ENCODE measurements around the gene ZER1. TPM values are rescaled to one million over a fixed set of nuclear protein-coding genes. Genes with fewer than 3 reads are reported as not detected.
"Not testable (repeated sequence)": the region's sequence is repeated elsewhere in the genome, so short reads cannot be mapped to it uniquely, and the experiment has no call there.

Gene ZER1
- total RNA-seq, 4 donors from 2014 or later: 16.1 to 52.0 (median 21.2) TPM

DNA sequence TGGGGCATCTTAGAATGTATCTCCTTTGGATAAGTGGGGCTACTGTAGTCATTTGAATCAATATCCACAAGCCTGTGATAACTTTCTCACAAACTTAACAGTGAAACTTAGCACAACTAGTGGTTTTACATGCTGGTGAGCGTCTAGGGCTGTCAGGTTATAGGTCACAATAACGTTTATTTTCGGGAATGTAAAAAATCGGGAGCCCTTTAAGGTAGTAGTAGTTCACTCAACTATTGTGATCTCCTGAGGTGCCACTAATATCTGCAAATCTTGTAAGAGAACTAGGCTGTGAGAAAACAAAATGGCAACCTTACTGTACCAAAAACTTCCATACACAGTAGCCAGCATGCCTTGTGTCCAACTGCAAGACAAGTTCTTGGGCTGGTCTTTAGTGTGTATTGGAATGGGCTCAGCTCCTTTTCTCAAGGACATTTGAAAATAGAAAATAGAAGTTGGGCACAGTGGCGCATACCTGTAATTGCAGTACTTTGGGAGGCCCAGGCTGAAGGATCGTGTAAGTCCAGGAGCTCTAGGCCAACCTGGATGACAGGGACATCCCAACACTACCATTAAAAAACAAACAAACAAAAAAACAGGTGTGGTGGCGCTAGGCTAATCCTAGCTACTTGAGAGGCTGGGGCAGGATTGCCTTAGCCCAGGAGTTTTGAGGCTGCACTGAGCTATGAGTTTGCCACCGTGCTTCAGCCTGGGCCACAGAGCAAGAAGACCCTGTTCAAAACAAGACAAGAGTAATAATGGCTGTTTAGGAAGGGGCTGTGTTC, 74.6 kb downstream of the ZER1 start:
- no peak for DNase-seq
- no peak overlapping the region for H3K27ac ChIP-seq
- no peak overlapping the region for H3K4me3 ChIP-seq
- no peaks in the 10 kb centered on the region for H3K36me3 ChIP-seq
- no peaks in the 10 kb centered on the region for H3K4me1 ChIP-seq
- intact Hi-C loops (cut with DNase I; ENCODE audit: low total_unique reads): no loop called here
- no peak for TF ChIP-seq POLR2A (IDR thresholded peaks at IDR 0.05)
- TF ChIP-seq, protein P1, sequence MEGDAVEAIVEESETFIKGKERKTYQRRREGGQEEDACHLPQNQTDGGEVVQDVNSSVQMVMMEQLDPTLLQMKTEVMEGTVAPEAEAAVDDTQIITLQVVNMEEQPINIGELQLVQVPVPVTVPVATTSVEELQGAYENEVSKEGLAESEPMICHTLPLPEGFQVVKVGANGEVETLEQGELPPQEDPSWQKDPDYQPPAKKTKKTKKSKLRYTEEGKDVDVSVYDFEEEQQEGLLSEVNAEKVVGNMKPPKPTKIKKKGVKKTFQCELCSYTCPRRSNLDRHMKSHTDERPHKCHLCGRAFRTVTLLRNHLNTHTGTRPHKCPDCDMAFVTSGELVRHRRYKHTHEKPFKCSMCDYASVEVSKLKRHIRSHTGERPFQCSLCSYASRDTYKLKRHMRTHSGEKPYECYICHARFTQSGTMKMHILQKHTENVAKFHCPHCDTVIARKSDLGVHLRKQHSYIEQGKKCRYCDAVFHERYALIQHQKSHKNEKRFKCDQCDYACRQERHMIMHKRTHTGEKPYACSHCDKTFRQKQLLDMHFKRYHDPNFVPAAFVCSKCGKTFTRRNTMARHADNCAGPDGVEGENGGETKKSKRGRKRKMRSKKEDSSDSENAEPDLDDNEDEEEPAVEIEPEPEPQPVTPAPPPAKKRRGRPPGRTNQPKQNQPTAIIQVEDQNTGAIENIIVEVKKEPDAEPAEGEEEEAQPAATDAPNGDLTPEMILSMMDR (IDR thresholded peaks at IDR 0.05): no peak
- no peaks in the 10 kb centered on the region for H3K27me3 ChIP-seq
- H3K9me3 ChIP-seq: no peaks in the 10 kb centered on the region

DNA sequence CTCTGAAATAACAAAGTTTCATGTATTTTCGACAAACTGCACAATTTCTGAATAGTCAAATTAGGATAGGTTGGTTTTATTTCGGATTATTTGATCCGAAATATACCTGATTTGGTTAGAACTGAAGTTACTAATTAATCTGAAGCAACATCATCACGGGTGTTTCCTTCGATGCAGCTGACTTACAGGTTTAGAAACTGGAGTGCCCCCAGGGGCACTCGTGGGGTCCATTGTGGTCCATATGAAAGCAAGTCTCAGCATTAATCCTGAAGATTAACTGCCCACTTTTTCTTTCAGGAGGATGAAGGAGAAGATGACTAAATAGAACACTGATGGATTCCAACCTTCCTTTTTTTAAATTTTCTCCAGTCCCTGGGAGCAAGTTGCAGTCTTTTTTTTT, 77.4 kb downstream of the ZER1 start:
- Histone ChIP-seq H3K4me1 (peaks cover 0 to 9% of the 10 kb centered on the region in 2 donors), H3K9me3 (no peaks in the 10 kb centered on the region), H3K4me3 (no peak overlapping the region), H3K27me3 (no peaks in the 10 kb centered on the region), H3K36me3 (no peaks in the 10 kb centered on the region), H3K27ac (no peak overlapping the region)
- DNase-seq: no peak
- TF ChIP-seq POLR2A (IDR thresholded peaks at IDR 0.05): no peak
- TF ChIP-seq, protein P1 (IDR thresholded peaks at IDR 0.05): no peak
- intact Hi-C loops (cut with DNase I; ENCODE audit: low total_unique reads): no loop called here

DNA sequence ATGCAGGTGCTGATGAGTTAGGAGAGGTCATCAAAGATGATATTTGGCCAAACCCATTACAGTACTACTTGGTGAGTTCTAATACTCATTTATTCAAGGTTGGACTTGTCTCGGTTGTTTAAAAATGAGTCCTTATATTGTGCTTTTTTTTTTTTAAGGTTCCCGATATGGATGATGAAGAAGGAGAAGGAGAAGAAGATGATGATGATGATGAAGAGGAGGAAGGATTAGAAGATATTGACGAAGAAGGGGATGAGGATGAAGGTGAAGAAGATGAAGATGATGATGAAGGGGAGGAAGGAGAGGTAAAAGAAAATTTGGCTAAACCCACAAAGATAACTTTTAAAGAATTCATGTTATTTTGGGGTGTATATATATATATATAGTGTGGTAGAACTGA, 78.0 kb downstream of the ZER1 start:
- H3K4me1 ChIP-seq; H3K36me3 ChIP-seq; intact Hi-C loops (cut with DNase I; ENCODE audit: low total_unique reads); H3K4me3 ChIP-seq; H3K9me3 ChIP-seq; H3K27me3 ChIP-seq; DNase-seq; H3K27ac ChIP-seq: not testable (repeated sequence)

DNA sequence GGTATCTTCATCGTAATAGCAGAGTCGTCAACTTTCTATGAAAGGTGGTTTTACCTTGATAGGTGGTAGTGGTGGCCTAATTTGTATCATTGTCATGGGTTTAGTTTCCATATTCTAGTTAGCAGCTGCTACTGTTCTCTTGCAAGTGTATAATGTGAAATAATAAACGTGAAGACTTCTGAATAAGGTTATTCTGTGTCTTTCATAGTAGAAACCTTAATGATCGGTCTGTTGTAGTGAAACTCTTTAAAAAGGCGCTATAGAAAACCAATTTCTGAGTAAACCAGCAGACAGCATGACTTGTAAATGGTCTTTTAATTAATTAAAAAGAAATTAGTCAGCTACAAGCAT, 81.1 kb downstream of the ZER1 start:
- TF ChIP-seq, protein P1 (IDR thresholded peaks at IDR 0.05): no peak
- no peak for TF ChIP-seq POLR2A (IDR thresholded peaks at IDR 0.05)
- intact Hi-C loops (cut with DNase I; ENCODE audit: low total_unique reads): no loop called here
- Histone ChIP-seq H3K9me3 (no peaks in the 10 kb centered on the region), H3K27me3 (no peaks in the 10 kb centered on the region), H3K4me1 (peaks cover 0 to 9% of the 10 kb centered on the region in 2 donors), H3K36me3 (no peaks in the 10 kb centered on the region), H3K27ac (peak overlapping the region in 1 of 2 donors; percentile 95), H3K4me3 (peak overlapping the region; percentile 62 to 87)
- DNase-seq: no peak

DNA sequence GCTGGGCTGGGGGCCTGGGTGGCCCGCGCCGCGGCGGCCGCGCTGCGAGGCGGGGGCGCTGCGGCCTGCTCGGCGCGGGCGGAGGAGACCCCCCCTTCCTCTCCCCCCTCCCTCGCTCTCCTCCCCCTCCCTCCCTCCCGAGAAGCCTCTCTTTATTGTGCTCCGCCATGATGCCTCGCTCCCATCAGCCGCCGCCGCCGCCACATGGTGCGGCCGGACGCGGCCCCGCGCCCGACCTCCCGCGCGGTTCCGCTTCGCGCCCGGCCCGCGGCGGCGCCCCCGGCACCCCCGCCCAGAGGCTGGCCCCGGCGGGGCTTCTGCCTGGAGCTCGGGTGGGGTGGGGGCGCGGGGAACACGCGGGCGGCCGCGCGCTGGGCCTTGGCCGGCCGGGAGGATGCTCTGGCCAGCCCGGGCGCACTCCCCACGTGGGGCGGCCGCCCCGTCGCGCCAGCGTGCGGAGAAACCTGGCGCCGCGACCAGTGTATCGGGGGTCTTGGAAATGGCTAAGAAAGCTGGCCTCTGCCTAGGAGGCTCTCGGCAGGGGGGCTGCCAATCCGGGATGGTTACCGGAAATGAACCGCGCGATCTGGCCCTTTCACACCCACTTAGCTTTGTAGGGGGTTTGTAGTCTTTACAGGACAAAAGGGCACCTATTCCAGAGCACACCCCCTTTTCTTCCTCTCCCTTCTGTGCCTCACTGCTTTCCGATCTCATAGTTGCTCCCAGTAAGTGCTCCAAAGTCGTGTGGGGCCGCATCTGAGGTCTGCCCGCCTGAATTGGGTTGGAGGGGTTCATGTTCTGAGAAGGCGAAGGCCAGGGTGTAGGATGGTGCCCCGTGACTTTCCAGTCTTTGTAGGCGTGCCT, 81.7 kb downstream of the ZER1 start:
- DNase-seq: peak; percentile 40 to 47
- Histone ChIP-seq H3K27me3 (no peaks in the 10 kb centered on the region), H3K4me1 (peaks cover 0 to 9% of the 10 kb centered on the region in 2 donors), H3K4me3 (peak overlapping the region; percentile 62 to 87), H3K9me3 (no peaks in the 10 kb centered on the region), H3K27ac (peak overlapping the region; percentile 72 to 95), H3K36me3 (no peaks in the 10 kb centered on the region)
- TF ChIP-seq POLR2A (IDR thresholded peaks at IDR 0.05): no peak
- TF ChIP-seq, protein P1 (IDR thresholded peaks at IDR 0.05): no peak
- intact Hi-C loops (cut with DNase I; ENCODE audit: low total_unique reads): no loop called here

All from uterus (tissue), 4 donors.